PC-3 (cell line): Measurements from ENCODE around the gene MEGF6. TPM values are rescaled to one million over a fixed set of nuclear protein-coding genes. Genes with fewer than 3 reads are reported as not detected.

Source experiments
- ATAC-seq: fragments of 200-7000 bp; cut with Tn5 transposase; 2 replicates; pipeline ENCODE4 v1.9.1; 2020; ENCODE audit warnings: mild to moderate bottlenecking, moderate library complexity
- BruUV-seq: library from RNA; stranded (reverse); fragments of 400-500 nt; replicated peaks from 2 replicates; lab custom pipeline; 2021; lab: Mats Ljungman, UMichigan
- CTCF ChIA-PET: fragments of 300-600 bp; sonication (Branson Sonifier 250); formaldehyde crosslinking; loops from one replicate; lab custom pipeline; 2022; ENCODE audit warnings: antibody characterized with exemption; lab: Charles Lee
- POLR2A ChIA-PET: fragments of 300-600 bp; sonication (Branson Sonifier 250); formaldehyde crosslinking; loops from one replicate; lab custom pipeline; 2022; ENCODE audit warnings: antibody characterized with exemption; ENCODE audit not compliant: unreplicated experiment; lab: Charles Lee
- DNase-seq: peaks from one replicate; pipeline ENCODE4 v3.0.0-alpha.2; 2015
- H2AFZ ChIP-seq: fragments of 300-600 bp; sonication (generic); 2 replicates; pipeline ENCODE4 v1.6.0; 2016; ENCODE audit warnings: antibody characterized with exemption, low read length
- H3F3A ChIP-seq: fragments of 300-600 bp; sonication (generic); one replicate; pipeline ENCODE4 v1.6.0; 2017; ENCODE audit warnings: antibody characterized with exemption, low read length, control low read depth, mild to moderate bottlenecking; ENCODE audit not compliant: unreplicated experiment
- H3K27ac ChIP-seq: fragments of 300-600 bp; sonication (generic); 2 replicates; pipeline ENCODE4 v1.5.1; 2016; ENCODE audit warnings: mild to moderate bottlenecking, low read length
- H3K27me3 ChIP-seq: fragments of 300-600 bp; sonication (generic); 2 replicates; pipeline ENCODE4 v1.6.1; 2016; ENCODE audit warnings: low read length, mixed read lengths
- H3K36me3 ChIP-seq: fragments of 300-600 bp; sonication (generic); 2 replicates; pipeline ENCODE4 v1.6.1; 2016; ENCODE audit warnings: low read depth, mixed run types, low read length, mixed read lengths
- H3K4me1 ChIP-seq: fragments of 300-600 bp; sonication (generic); 2 replicates; pipeline ENCODE4 v1.5.1; 2016; ENCODE audit warnings: low read length; ENCODE audit not compliant: insufficient read depth
- H3K4me2 ChIP-seq: fragments of 300-600 bp; sonication (generic); 2 replicates; pipeline ENCODE4 v1.6.0; 2016; ENCODE audit warnings: low read length
- H3K4me3 ChIP-seq: fragments of 300-600 bp; sonication (generic); 2 replicates; pipeline ENCODE4 v1.5.1; 2016; ENCODE audit warnings: mild to moderate bottlenecking, low read length, mixed read lengths
- H3K79me2 ChIP-seq: fragments of 300-600 bp; sonication (generic); 2 replicates; pipeline ENCODE4 v1.6.1; 2017; ENCODE audit warnings: low read length, mixed read lengths
- H3K9ac ChIP-seq: fragments of 300-600 bp; sonication (generic); 2 replicates; pipeline ENCODE4 v1.6.0; 2016; ENCODE audit warnings: mild to moderate bottlenecking, low read length
- H3K9me2 ChIP-seq: fragments of 300-600 bp; sonication (generic); replicated peaks from 2 replicates; pipeline ENCODE4 v1.6.1; 2016; ENCODE audit warnings: mixed run types, low read length, mixed read lengths
- H3K9me3 ChIP-seq: fragments of 300-600 bp; sonication (generic); 2 replicates; pipeline ENCODE4 v1.6.1; 2016; ENCODE audit warnings: low read length, mixed read lengths
- H4K20me1 ChIP-seq: fragments of 300-600 bp; sonication (generic); 2 replicates; pipeline ENCODE4 v1.6.1; 2016; ENCODE audit warnings: low read length, mixed read lengths
- EZH2 ChIP-seq: fragments of 300-600 bp; sonication (generic); IDR thresholded peaks from one replicate; pipeline ENCODE4 v1.6.1; 2017; ENCODE audit warnings: antibody characterized with exemption, mild to moderate bottlenecking, low read length; ENCODE audit not compliant: unreplicated experiment
- EZH2phosphoT487 ChIP-seq: fragments of 300-600 bp; sonication (generic); IDR thresholded peaks from 2 replicates; pipeline ENCODE4 v1.6.1; 2018; ENCODE audit warnings: mild to moderate bottlenecking, antibody characterized with exemption, low read length, borderline replicate concordance
- intact Hi-C: fragments of 100-400 bp; cut with micrococcal nuclease; formaldehyde crosslinking; loops from 2 replicates; pipeline ENCODE4 v1.9.0; 2023
- total RNA-seq: library from RNA; depleted of rRNA; stranded (reverse); fragments of >200 nt; gene quantifications from 2 replicates; pipeline ENCODE4 v1.2.3, GENCODE V29; 2014
- TF ChIP-seq, protein P1 (sequence below): fragments of 300-600 bp; sonication (generic); conservative IDR thresholded peaks from 2 replicates; pipeline ENCODE4 v1.5.1; 2017; ENCODE audit warnings: antibody characterized with exemption, low read depth, mild to moderate bottlenecking, low read length

Gene MEGF6
- total RNA-seq, 1 experiment from 2014 or later, result 32.5 TPM

DNA sequence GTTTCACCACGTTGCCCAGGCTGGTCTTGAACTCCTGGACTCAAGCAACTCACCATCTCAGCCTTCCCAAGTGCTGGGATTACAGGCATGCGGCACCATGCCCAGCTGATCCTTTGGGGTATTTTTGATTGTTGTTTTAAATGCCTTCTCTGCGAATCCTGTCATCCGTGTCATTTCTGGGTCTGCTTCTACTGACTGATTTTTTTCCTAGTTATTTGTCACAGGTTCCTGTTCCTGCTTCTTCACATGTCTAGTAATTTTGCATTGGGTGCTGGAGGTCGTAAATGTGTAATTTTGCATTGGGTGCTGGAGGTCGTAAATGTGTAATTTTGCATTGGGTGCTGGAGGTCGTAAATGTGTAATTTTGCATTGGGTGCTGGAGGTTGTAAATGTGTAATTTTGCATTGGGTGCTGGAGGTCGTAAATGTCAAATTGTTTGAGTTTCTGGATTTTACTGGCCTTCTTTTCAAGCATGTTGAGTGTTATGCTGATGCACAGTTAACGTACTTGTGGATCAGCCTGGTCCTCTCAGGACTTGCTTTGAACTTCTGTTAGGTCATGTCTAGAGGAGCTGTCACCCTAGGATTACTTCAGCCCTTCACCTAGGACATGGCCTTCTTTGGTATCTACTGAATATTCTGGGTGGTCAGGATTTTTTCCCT lies 161.0 kb downstream of the MEGF6 start:
- Histone ChIP-seq H3K4me3 (no peak overlapping the region), H3K9ac (no peak overlapping the region), H2AFZ (no peak overlapping the region), H3K27me3 (peaks cover 30% of the 10 kb centered on the region; the same call in 1 of the 2 replicates), H3F3A (no peaks in the 10 kb centered on the region), H3K4me1 (peaks cover 15% of the 10 kb centered on the region), H3K27ac (no peak overlapping the region), H3K9me2 (no peaks in the 10 kb centered on the region), H4K20me1 (no peaks in the 10 kb centered on the region), H3K9me3 (no peaks in the 10 kb centered on the region), H3K36me3 (no peaks in the 10 kb centered on the region), H3K4me2 (no peak overlapping the region), H3K79me2 (peaks cover 5% of the 10 kb centered on the region)
- ChIA-PET POLR2A (interaction anchor here (0.6 kb wide), 1 partner anchor 639 kb away, joined by 7 read pairs; no protein-coding TSS in a partner anchor), CTCF (interaction anchor here (0.7 kb wide), 1 partner anchor 29 kb away, joined by 3 read pairs; no protein-coding TSS in a partner anchor)
- no peak for TF ChIP-seq EZH2phosphoT487
- TF ChIP-seq EZH2, result no peak
- TF ChIP-seq, protein P1, sequence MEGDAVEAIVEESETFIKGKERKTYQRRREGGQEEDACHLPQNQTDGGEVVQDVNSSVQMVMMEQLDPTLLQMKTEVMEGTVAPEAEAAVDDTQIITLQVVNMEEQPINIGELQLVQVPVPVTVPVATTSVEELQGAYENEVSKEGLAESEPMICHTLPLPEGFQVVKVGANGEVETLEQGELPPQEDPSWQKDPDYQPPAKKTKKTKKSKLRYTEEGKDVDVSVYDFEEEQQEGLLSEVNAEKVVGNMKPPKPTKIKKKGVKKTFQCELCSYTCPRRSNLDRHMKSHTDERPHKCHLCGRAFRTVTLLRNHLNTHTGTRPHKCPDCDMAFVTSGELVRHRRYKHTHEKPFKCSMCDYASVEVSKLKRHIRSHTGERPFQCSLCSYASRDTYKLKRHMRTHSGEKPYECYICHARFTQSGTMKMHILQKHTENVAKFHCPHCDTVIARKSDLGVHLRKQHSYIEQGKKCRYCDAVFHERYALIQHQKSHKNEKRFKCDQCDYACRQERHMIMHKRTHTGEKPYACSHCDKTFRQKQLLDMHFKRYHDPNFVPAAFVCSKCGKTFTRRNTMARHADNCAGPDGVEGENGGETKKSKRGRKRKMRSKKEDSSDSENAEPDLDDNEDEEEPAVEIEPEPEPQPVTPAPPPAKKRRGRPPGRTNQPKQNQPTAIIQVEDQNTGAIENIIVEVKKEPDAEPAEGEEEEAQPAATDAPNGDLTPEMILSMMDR, result no peak
- intact Hi-C loops, result no loop called here
- no peak for ATAC-seq
- BruUV-seq, result no TSS peak
- DNase-seq, result no peak

GRCh38 chr1:3444736-3445135 lies 166.6 kb downstream of the MEGF6 start:
- no peak overlapping the region for H3K4me3 ChIP-seq
- no peaks in the 10 kb centered on the region for H3K9me3 ChIP-seq
- H4K20me1 ChIP-seq, result no peaks in the 10 kb centered on the region
- ChIA-PET POLR2A (no interaction called here), CTCF (interaction anchor here (1.6 kb wide), 1 partner anchor 8 kb away, joined by 4 read pairs; no protein-coding TSS in a partner anchor)
- ATAC-seq (no peak), DNase-seq (no peak)
- TF ChIP-seq EZH2phosphoT487 (no peak), EZH2 (no peak)
- TF ChIP-seq, protein P1, result no peak
- H2AFZ ChIP-seq, result no peak overlapping the region
- BruUV-seq, result no TSS peak
- H3K9ac ChIP-seq, result no peak overlapping the region
- H3K4me1 ChIP-seq, result peaks cover 12% of the 10 kb centered on the region
- H3K36me3 ChIP-seq, result no peaks in the 10 kb centered on the region
- no peak overlapping the region for H3K4me2 ChIP-seq
- no peaks in the 10 kb centered on the region for H3K79me2 ChIP-seq
- H3K27me3 ChIP-seq, result peaks cover 53% of the 10 kb centered on the region
- no peaks in the 10 kb centered on the region for H3F3A ChIP-seq
- no peaks in the 10 kb centered on the region for H3K9me2 ChIP-seq
- H3K27ac ChIP-seq, result no peak overlapping the region
- intact Hi-C loops, result no loop called here

DNA sequence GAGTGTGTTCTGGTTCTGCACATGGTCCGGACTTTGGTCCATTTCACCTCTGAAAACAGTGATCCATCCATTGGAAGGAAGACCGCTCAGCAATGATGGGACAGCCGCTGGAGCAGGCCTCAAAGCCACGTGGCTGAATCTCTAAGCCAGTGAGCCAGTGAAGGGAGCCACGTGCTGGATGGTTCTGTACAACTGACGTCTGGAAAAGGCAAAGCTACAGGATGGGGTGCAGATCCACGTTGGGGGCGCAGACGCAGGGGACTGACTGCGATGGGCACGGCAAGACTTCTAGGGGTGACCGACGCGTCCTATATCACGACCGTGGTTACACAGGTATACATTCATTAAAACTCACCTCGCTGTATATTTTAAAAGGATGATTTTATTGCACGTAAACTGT lies 167.0 kb downstream of the MEGF6 start:
- H4K20me1 ChIP-seq, result no peaks in the 10 kb centered on the region
- no peak overlapping the region for H3K4me3 ChIP-seq
- no TSS peak for BruUV-seq
- no peak for DNase-seq
- ChIA-PET POLR2A (no interaction called here), CTCF (interaction anchor here (1.6 kb wide), 1 partner anchor 9 kb away, joined by 4 read pairs; no protein-coding TSS in a partner anchor)
- no peaks in the 10 kb centered on the region for H3K79me2 ChIP-seq
- H3F3A ChIP-seq, result no peaks in the 10 kb centered on the region
- H3K9me3 ChIP-seq, result no peaks in the 10 kb centered on the region
- peaks cover 50% of the 10 kb centered on the region for H3K27me3 ChIP-seq
- intact Hi-C loops, result no loop called here
- no peak for ATAC-seq
- H3K4me1 ChIP-seq, result peaks cover 12% of the 10 kb centered on the region
- H2AFZ ChIP-seq, result no peak overlapping the region
- H3K36me3 ChIP-seq, result no peaks in the 10 kb centered on the region
- H3K9me2 ChIP-seq, result no peaks in the 10 kb centered on the region
- TF ChIP-seq EZH2phosphoT487 (no peak), EZH2 (no peak)
- TF ChIP-seq, protein P1, result no peak
- H3K27ac ChIP-seq, result no peak overlapping the region
- no peak overlapping the region for H3K9ac ChIP-seq
- no peak overlapping the region for H3K4me2 ChIP-seq
